Right forelimb (tissue), 1 donor: ENCODE results near the gene TXNIP.
A peak's percentile ranks its signal among the peaks of the same experiment; 100 is the strongest.
"Not testable (repeated sequence)": the region's sequence is repeated elsewhere in the genome, so short reads cannot be mapped to it uniquely, and the experiment has no call there.

Experiments
- DNase-seq: peaks from one replicate; pipeline ENCODE4 v3.0.0-alpha.2; 2018

Gene TXNIP, protein sequence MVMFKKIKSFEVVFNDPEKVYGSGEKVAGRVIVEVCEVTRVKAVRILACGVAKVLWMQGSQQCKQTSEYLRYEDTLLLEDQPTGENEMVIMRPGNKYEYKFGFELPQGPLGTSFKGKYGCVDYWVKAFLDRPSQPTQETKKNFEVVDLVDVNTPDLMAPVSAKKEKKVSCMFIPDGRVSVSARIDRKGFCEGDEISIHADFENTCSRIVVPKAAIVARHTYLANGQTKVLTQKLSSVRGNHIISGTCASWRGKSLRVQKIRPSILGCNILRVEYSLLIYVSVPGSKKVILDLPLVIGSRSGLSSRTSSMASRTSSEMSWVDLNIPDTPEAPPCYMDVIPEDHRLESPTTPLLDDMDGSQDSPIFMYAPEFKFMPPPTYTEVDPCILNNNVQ

DNA sequence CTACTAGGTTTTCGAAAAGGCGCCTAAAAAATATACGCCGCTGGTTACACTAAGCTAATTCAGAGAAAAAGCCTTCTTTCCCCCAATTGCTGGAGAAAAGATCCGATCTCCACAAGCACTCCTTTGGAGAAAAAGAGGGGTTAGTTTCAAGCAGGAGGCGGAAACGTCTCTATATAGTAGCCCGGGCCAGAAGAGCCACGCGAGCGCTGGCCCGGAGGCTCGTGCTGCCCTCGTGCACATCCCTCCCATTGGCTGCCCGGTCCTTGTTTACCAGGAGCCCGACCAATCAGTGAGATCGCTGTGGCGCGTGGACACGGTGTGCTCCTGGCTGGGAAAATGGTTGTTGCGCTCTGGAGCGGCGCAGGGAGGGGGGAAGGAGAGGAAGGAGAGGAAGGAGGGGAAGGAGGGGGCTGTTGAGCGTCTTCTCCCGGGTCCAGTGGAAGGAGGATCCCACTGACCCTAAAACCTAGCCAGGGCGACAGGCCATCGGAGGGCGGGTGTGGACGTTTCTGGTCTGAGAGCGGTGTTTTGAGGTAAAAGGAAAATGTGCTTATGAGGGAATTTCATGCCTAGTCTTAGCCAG, at the start of gene TXNIP:
TXNIP (minus strand) TSS at position 147 of the 583 bp plus-strand sequence. CDS start 313 bp downstream, outside the sequence.
- peak; percentile 98 for DNase-seq

DNA sequence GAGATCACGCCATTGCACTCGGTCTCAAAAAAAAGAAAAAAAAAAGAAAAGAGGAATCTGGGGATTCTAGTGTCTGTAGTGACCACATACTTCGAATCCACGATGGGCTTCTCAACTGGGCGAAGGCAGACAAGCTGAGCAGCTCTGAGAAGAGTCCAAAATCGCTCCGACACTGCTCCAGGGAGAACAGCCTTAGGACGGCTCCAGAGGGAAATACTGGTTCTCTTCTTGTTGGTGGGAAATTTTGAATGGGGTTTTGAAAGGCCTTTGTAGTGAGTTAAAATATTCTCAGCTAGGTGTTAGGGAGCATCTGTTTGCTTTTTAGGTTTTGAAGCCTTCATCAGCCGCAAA, 43.4 kb upstream of the TXNIP start:
- no peak for DNase-seq

DNA sequence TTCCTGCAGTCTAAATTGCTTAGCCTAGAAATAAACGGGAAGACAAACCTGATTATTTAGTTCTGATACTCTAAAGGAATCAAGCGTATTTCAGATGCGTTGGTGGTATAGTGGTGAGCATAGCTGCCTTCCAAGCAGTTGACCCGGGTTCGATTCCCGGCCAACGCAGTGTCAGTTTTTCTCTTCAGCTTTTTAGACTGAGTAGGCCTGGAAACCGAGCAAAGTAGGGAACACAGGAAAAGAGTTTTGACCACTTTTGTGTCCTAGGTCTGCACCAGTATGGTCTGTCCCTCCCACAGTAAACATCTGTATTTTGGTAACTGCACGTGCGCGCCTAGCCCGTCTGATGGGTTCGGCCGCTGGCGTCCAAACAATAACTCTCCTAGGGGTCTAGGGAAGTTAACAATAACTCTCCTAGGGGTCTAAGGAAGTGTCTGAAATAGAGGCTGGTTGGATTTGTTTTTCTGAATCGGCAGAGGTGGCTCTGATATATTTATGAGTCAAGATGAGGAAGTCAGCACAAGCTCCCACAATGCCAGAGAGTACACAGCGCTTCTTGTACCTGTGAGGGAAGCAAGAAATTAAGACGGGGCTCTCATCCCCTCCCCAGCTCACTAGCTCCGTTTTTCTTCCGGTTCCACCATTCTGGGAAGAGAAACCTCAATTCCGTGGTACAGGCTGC, 40.7 kb upstream of the TXNIP start:
- peak; percentile 89 for DNase-seq

DNA sequence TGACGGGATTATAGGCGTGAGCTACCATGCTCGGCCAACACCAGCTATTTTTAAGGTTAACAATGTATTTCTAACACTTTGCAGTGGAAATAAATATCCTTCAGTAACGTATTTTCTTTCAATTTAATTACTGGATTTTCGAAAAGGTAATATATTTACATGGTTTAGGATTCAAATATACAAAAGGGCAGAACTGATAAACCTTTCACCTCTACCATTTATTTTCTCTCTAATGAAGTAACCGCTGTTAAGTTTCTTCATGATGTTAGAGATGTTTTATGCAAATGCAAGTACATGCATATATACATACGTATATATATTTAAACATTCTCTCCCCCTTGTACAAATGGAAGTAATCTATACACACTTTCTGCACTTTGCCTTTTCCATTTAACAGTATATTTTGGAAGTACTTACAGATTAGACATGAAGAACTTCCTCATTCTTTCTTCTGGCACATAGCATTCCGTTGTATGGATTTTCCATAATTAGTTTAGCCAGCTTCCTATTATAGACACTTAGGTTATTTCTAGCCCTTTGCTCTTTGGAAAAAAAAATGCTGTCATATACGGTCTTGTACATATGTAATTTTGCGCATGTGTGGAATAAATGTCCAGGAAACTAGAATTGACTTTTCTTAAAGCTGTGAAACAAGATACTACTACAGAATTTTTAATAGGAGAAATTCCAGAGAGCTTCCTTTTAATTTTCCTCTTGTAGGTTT, 40.0 kb upstream of the TXNIP start:
- DNase-seq = no peak

DNA sequence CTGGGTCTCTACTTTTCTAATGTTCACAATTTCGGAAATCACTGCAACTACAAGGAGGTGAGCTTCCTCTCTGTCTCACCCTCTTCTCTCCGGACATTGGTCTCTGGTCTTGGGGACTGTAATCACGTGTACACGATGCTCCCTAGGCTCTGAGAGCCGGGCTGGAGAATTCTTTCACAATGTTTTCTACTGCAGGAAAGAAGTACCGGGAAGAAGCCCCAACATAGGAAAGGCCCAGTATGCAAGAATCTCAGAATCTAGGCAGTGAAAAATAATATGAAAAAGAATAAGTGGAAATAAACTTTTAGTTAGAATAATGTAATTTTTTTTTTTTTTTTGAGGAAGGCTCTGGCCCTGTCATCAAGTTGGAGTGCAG, 38.7 kb upstream of the TXNIP start:
- DNase-seq = no peak

DNA sequence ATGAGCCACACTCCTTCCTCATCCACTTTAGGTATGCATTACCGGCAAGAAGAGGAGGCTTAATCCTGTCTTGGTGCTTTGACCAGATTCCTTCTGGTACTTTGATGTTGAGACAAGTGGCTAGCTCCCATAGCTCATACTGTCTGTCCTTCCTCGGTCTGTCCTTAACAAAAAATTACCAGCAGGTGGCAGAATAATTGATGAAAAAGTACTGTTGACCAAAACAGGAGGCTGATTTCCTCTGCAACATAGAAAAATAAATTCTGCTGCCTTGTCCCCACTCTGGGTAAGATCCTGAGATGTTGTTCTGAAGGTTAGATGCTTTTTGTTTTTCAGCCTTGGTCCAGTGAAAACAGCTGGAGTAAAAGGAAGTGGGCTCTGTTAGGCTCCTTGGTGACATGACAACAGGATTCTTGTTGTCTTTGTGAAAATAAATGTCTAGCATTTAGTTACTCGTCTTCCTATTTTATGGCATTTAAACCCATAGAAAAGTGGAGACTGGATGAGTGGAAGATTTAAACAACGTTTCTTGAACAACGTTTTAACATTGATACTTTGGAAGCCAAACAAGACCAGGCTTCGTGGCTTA, 36.3 kb upstream of the TXNIP start:
- no peak for DNase-seq

DNA sequence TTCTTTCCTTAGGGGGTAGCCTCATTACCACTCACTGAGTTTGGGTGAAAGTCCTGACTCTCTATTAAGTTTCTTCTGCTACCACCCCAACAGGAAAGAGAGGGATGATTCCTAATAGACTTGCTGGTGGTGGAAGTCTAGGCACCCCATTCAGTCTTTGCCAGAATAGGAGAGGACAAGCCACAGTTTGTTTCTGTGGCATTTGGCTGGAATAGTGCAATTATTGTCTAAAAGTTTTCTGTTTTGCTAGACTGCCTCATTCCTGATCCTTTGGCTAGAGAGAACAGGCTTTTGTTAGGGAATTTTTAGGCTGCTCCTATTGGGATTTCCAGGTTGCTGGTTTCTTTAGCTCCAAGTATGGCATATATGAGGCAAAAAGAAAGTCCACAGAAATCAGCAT, 35.1 kb upstream of the TXNIP start:
- DNase-seq = no peak

DNA sequence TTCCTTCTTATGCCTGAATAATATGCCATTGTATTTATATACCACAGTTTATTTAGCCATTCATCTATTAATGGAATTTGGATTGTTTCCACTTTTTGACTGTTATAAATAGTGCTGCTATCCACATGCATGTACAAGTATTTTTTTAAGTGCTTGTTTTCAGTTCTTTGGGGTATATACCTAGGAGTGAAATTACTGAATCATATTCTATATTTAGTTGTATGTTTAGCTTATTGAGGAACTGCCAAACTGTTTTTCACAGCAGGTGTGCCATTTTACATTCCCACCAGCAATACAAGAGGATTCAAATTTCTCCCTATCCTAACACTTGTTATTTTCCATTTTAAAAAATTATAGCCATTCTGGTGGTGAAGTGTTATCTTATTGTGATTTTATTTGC, 32.7 kb upstream of the TXNIP start:
- DNase-seq = no peak

DNA sequence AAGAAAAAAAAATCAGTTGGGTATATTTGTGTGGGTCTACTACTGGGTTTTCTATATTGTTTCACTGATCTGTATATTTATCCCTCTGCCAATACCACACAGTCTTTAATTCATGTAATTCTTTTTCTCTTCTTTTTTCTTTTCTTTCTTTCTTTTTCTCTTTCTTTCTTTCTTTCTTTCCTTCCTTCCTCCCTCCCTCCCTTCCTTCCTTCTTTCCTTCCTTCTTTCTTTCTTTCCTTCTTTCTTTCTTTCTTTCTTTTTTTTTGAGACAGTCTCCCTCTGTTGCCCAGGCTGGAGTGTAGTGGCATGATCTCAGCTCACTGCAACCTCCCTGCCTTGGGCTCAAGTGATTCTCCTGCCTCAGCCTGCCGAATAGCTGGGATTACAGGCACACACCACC, 30.3 kb upstream of the TXNIP start:
- DNase-seq = not testable (repeated sequence)

DNA sequence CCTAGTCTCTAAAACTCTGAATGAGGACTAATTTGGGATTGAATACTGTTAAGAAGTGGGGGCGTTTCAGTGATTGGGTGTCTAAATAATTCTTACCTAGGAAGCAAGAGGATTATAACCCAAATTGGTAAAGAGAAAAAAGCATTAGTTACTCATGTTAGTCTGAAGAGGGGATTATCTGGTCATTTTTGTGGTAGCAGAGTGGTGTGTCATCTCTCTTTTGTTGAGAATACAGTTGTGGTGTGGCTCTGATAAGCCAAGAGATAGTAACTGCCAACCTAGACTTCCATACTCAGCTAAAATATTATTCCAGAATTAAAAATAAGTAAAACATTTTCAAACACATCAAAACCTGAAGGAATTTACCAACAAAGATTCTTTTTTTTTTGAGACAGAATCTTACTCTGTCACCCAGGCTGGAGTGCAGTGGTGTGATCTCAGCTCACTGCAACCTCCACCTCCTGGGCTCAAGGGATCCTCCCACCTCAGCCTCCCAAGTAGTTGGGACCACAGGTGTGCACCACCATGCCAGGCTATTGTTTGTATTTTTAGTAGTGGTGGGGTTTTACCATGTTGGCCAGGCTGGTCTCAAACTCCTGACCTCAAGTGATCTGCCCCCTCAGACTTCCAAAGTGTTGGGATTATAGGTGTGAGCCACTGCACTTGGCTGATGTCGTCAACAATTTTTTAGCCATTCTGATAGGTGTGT, 29.6 kb upstream of the TXNIP start:
- DNase-seq = not testable (repeated sequence)

DNA sequence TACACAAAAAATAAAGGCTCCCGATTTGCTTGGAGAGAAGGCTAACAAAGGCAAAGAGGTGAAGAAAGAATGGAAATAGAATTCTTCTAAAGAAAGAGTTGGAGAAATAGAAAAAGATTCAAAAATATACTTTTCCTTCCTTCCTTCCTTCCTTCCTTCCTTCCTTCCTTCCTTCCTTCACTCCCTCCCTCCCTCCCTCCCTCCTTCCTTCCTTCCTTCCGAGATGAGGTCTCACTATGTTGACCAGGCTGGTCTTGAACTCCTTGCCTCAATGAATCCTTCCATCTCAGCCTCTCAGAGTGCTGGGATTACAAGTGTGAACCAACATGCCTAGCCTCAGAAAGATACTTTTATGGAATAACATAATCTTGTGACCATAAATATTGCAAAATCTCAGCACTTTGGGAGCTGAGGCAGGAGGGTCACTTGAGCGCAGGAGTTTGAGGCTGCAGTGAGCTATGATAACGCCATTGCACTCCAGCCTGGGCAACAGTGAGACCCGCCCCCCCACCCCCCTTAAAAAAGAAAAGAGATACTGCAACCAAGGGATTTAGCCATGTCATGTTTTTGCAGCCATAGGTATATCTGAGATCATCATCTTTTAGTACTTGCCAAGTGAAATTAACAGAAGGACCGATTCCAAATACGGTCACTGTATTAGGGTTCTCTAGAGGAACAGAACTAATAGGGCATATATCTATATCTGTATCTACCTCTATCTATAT, 26.2 kb upstream of the TXNIP start:
- DNase-seq = no peak

DNA sequence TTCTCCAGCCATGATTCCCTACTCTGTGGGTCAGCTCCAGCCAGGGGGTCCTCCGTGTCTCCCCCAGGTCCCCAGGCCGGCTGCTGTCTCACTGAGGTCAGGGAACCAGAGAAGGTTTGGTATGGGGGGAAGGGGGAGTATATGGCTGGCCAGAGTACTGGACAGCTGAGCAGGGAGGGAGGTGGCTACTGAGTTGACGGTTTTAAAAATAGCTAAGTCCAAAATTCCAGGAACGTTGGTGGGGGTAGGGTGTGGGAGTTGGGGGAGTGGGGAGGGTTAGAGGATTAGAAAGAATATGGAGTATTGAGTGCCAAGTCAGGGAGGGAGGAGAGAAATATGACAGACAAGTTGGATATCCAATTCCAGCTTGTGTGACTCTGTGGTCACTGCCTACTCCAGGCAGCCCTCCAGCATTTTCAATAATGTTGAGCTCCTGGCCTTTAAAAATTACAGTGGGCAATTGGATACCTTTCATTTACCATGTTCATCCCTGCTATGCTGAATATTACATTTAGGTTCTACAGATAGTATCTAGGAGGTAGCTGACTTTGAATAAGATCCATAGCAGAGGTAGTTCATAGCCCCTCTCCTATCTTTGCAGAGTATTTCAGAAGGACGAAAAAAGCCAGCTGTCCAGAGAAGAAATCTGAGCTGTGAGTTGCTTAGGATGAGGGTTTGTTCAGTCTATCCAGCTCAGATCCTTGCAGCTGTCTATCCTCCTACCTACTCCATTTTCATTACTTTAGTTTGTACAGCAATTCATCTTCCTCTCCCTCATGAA, 25.4 kb upstream of the TXNIP start, which contains the start of gene HJV:
HJV (minus strand) TSS at position 114 of the 781 bp plus-strand sequence. CDS start 1,504 bp downstream, outside the sequence.
- no peak for DNase-seq

DNA sequence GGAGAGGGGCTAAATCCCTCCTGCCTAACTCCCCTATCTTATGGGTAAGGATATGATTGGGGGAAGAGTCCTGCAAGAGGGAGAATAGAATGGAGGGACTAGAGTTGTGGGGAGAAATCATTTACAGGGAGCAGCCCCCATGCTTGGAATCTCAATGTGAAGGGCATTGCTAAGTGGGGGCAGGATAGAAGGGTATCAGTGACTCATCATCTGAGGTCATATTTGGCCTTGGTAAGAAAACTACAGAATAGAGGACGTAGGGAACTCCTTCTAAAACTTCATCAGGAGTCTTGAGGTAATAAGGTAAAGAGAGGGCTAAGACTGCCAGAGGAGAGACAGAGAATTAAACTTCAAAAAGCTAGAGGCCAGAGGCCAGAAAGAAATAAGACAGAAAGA, 24.7 kb upstream of the TXNIP start:
- DNase-seq = no peak

DNA sequence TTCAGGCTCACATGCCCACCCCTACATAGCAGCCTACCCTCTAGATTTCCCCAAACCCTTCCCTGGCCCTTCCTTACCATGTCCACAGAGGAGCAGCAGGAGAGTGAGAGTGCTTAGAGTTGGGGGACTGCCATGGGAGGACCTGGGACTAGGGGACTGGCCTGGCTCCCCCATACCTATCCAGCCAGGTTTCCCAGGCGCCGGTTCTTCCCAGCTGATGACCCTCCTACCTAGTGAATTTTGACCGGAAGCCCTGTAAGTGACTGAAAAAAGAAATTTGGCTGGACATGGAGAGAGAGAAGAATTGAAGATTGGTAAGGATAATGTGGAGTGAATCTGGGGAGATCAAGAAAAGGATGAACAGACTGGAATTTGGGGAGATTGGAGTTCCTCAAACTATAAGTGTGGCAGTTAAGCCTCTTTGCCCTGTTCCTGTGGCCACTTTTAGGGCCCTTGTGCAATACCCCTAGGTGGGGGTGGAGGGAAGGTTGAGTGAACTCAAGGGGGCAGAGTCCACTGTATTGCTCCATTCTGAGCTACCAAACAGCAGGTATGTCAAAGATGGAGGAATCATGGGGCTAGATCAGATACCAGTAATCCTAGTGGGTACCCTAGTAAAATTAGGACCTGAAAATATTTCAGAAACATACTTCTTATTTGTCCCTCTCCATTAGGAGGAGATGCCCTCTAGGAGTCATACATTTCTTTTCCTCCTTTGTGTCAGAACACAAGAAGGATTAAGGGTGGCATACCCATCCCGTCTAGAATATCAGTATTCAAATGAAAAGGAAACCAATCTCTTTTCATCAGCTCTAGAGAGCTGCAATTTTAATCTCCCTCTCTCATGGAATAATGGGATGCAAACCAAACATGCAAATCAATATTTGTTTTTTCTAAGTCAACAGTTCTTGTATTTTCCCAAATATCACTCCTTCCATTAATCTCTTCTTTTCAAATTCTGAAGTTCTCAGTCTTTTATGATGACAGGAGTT, 24.0 kb upstream of the TXNIP start:
- DNase-seq = no peak

DNA sequence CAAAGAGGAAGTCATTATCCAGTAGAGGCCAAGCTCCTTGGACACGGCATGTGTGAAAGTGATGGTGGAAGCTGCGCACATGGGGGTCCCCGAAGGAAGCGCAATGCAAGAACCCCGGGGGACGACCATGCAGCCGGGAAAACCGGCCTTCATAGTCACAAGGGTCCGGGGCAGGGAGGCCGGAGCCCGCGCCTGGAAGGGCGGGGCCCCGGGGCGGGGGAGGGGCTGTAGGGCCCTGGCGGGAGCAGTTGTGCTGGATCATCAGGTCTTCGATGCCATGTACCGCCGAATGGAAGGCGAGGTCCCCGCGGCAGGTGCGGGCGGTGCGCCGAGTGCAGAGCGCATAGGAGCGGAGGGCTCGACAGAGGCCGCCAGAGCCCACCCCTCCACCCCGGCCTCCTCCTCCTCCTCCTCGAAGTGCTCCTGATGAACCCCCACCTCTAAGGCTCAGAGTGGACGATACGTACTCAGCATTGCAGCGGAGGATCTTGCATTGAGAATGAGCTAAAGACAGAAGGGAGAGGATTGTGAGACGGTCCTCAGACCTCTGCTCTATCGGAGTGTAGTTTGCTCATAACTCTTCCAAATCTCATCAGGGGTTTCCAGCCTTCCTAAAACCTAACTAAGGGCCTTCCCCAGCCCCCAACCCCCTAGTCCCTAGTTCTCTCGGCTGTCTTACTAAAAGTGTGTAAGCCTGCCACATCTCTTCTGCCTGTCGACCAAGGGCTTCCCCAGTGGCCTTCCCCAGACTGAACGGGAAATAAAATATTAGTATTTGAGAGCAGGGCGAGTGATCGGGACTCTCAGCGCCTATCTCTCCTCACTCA, 23.1 kb upstream of the TXNIP start:
- DNase-seq = no peak

DNA sequence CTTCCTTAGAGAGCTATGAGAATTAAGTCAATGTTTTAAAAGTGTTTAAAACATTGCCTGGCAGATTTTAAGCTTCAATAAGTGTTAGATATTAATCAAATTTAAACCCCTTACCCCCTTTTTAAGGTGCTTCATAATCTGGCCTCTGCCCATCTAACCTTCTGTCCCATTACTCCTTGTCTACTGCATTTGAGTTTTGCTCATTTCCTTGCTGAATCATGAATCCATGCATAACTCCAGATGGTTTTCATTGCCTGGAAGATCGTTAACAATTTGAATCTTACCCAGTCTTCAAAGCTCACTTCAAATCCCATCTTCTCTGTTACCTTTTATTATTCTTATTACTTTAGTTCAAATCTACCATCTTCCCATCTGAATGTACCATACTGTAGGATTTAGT, 20.5 kb upstream of the TXNIP start:
- no peak for DNase-seq

DNA sequence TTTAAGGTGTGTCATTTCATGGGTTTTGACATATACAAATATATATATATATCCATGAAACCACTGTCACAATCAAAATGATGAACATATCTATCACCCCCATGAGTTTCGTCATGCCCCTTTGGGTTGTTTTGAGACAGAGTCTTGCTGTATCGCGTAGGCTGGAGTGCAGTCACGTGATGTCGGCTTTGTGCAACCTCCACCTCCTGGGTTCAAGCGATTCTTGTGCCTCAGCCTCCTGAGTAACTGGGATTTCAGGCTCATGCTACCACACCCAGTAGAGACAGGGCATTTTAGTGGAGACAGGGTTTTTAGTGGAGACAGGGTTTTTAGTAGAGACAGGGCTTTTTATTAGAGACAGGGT, 17.2 kb upstream of the TXNIP start:
- DNase-seq = no peak

DNA sequence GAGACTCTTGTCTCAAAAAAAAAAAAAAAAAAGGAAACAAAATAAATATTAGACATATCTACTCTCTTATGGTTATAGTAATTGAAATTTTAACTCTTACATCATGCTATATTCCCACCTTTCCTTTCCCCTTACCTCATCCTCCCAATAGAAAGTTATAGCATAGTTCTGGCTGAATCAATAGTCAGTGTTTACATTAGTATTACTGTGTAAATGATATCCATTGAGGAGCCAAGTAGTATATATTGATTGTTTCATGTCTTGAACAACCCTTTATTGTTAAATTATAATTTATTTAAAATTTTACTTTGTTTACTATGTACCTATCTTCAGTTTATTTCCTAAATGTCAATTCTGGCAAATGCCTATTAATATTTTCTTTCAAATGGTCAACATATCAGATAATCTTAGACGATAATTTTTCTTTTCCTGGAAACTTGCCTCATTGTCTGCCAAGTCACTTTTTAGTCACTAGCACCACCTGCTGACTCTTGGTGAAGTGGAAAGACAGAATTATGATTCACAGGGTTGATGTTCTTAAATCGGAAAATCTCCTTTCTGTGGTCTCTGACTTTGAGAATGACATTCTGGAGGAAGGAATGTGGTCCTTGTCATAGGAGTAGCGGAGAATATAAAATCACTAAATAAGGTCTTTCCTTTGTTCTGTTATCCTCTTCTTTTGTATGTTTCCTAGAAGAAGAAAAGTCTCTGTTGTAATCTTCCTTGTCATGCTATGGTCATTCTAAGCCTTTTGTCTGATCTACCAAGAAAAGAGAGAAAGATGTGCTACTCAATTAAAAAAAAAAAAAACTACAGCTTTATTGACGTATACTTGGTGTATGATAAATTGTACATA, 16.6 kb upstream of the TXNIP start:
- DNase-seq = no peak
